Activated effector memory CD4-positive, alpha-beta T cell treated with anti-CD3 and anti-CD28 coated beads, Interleukin-2, amount 50 U/mL, for 16 hours (primary cell): ENCODE results near the gene CAMSAP1.

Experiments used
- DNase-seq: peaks from one replicate; pipeline ENCODE4 v3.0.0-alpha.2; 2020

Gene CAMSAP1

GRCh38 chr9:135787776-135788575 lies 119.4 kb downstream of the CAMSAP1 start:
- no peak for DNase-seq

DNA sequence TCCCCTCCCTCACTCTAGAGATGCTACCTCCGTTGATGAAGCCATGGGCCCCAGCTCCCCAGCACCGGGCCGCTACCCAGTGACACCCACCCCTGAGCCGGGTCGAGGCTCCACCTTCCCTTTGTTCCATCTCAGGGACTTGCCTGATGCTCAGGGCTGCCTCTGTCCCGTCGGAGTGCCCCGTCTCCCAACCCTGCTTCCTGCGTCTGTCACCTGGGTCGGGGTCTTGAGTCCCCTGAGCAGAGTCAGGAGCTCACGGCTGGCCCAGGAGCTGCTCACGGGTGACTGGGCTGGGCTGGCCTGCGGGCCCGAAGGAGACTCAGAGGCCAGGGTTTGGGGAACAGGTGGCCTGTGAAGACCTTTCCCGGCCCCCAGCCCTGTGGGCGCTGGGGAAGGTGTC lies 120.0 kb downstream of the CAMSAP1 start:
- DNase-seq = no peak

DNA sequence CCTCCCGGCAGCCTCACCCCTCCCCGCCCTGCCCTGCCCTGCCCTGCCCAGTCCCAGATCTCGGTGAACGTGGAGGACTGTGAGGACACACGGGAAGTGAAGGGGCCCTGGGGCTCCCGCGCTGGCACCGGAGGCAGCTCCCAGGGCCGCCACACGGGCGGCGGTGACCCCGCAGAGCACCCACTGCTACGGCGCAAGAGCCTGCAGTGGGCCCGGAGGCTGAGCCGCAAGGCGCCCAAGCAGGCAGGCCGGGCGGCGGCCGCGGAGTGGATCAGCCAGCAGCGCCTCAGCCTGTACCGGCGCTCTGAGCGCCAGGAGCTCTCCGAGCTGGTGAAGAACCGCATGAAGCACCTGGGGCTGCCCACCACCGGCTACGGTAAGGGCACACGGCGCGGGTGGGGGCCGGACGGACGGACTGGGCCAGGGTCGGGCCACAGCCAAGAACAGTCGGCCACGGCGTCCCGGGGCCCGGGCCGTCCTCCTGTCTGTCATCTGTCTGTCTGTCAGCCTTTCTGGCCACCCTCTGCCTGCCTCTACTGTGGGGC lies 121.1 kb downstream of the CAMSAP1 start:
- DNase-seq = no peak

DNA sequence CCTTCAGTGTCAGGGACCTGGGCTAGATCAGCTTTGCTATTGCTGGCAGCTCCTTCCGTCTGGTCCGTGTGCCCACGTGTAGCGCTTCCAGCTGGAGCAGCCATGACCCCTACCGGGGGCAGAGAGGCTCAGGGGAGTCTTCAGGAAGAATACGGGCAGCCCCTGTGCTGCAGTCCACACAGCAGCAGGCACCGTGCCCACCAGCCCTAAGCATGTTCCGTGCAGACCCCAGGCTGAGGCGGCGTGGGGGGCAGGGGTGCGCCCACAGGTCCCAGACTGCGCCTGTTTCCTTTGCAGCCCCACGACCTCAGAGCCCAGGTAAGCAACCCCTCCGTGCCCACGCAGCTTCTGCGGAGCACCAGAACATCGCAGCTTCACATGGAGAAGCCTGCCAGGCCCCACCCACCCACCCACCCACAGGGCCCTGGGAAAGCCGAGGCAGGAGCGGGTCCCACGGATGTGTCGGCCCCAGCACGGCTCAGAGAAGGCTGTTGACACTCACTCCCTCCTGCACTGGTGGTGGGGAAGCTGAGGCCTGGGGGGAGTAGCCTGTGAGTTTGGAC lies 122.3 kb downstream of the CAMSAP1 start:
- DNase-seq = no peak

DNA sequence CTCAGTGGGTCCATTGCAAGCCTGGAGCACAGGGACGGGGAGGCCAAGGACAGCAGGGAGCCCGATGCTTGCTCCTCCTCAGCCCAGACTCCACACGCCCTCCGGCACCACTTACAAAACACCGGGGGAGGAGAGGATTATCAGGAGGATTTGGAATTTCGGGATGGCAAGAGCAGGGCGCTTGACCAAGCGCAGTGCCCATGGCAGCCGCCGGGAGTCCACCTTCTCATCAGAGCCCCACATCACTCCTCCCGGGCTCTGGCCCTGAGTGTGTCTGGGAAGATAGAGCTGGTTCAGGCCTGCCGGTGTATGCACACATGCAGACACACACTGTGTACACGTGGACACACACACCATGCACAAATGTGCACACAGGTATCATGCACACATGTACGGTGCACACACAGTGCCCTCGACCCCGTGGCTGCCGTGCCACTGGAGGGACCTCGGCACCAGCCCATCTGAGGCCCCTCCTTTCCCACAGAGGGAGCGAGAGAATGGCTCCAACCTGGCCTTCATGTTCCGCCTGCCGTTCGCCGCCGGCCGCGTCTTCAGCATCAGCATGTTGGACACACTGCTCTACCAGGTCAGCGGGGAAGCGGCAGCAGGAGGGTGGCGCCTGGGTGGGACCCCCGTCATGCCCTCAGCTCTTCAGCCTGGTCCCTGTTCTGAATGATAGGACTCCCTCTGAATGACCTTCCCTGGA lies 123.7 kb downstream of the CAMSAP1 start:
- no peak for DNase-seq

DNA sequence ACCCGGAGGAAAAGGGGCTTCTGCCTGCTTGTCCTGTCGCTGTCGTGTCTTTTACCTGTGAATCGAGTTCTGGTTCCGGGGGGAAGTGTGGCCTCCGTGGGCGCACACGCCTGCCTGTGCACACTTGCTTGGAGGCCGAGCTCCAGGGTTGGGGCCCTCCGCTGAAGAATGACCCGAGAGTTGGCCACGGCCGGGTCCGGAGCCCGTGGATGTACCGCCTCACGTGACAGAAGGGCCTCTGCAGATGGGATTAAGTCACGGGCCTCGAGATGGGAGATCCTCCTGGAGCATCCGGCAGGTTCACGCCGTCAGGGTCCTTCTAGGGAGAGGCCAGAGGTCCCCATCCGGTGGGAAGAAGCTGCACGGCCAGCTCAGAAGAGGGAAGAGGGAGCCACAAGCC lies 124.4 kb downstream of the CAMSAP1 start:
- no peak for DNase-seq

DNA sequence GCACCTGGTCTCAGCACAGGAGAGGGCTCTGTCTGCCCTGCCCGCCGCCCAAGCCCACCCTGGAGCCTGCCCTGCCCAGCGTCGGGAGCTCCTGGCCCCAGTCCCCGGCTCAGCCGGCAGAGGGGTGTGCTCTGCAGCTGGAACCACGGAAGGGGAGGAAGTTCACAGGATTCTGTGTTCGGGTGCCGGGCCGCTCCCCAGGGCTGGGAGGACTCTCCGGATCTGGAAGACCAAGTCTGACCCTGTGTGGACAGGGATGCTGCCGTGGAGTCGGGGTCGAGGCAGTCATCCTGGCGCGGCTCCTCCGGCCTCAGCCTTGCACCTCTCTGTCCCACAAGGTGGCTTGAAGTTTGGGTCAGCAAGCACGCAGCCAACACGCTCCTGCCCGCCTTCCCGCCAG lies 126.7 kb downstream of the CAMSAP1 start:
- no peak for DNase-seq

GRCh38 chr9:135780086-135780485 lies 127.3 kb downstream of the CAMSAP1 start:
- DNase-seq = no peak

GRCh38 chr9:135779571-135779970 lies 127.8 kb downstream of the CAMSAP1 start:
- no peak for DNase-seq

GRCh38 chr9:135778421-135778820 lies 128.9 kb downstream of the CAMSAP1 start:
- DNase-seq = no peak

DNA sequence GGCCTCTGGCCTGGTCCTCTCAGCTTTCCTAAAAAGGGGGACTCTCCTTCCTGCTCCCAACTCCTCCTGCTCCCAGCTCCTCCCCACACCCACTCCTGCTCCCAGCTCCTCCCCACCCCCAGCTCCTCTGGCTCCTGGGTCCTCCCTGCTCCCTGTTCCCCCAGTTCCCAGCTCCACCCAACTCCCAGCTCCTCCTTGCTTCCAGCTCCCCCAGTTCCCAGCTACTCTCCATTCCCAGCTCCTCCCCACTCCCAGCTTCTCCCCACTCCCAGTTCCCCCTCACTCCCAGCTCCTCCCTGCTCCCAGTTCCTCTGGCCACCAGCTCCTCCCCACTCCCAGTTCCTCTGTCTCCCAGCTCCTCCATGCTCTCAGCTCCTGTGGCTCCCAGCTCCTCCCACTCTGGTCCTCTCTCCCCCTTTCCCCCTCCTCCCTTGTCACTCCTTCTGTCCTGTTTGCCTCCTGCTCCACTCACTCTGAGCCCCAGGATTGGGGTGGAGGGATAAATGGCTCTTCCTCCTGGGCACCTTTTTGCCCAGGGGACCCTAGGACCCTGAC lies 129.6 kb downstream of the CAMSAP1 start:
- DNase-seq = no peak

GRCh38 chr9:135776893-135777622 lies 130.3 kb downstream of the CAMSAP1 start:
- no peak for DNase-seq

- no peak for DNase-seq
Measured at GRCh38 chr9:135775911-135776310, 131.4 kb downstream of the CAMSAP1 start.

DNA sequence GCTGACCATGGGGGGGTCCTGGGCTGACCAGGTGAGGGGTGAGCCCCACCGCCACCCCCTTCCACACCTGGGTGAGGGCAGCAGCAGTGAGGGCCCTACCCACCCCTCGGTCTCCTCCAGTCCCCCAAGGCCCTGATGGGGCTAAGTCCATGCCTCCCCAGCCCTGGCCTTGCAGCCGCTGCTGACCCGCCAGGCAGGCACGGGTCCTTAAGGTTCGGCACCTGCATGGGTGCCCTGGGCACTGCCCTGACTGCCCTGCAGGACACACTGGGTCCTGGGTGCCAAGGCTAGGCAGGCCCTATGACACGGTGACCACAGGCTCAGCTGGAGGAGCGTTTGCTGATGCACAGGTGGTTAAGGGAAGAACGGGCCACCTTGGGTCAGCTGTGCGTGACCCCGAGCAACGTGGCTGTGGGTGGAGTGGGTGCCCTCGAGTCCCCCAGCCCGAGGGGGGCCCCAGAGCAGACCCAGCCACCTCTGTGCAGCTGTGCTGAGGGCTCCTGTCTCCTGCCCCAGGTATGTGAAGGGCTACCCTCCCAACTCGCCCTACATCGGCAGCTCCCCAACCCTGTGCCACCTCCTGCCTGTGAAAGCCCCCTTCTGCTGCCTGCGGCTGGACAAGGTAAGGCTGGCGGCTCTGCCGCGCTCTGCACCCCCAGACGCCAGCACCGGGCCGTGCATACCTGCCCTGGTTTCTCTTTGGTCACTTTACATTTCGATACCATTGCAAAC lies 132.4 kb downstream of the CAMSAP1 start:
- DNase-seq = no peak

DNA sequence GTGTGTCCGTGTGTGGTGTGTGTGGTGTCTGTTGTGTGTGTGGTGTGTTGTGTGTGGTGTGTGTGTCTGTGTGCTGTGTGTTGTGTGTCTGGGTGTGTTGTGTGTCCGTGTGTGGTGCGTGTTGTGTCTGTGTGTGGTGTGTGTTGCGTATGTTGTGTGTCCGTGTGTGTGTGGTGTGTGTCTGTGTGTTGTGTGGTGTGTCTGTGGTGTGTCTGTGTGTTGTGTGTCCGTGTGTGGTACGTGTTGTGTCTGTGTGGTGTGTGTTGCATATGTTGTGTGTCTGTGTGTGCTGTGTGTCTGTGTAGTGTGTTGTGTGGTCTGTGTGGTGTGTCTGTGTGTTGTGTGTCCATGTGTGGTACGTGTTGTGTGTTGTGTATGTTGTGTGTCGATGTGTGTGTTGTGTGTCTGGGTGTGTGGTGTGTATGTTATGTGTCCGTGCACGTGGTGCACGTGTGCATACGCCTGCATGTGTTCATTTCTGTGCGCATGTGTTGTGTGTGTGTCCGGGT lies 133.1 kb downstream of the CAMSAP1 start:
- DNase-seq = no peak

DNA sequence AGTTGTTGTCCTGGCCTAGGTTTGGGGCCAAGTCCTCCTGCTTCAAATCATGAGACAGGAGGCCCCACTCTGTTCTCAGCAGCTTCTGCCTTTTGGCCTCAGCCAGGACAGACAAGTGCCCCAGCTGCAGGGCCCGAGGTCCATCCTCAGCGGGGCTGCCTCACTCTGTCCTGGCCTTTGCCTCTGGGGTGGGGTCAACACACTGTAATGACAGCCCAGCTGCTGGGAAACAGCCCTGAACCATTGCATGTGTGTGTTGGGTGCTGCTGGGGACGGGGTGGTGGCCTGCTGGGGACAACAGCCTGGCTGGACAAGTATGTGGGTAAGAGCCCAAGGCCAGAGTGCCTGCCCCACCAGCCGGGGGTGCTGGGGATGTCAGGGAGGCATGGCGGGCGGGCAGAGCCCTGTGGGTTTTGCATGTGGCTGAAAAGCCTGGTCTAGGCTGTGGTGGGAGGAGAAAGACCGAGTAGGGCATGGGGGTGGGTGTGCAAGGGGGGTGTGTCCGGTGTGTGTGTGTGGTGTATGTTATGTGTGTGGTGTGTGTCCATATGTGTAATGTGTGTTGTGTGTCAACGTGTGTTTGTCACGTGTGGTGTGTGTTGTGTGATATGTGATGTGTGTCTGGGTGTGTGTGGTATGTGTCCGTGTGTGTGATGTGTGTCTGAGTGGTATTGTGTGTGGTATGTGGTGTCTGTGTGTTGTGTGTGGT lies 133.7 kb downstream of the CAMSAP1 start:
- no peak for DNase-seq

DNA sequence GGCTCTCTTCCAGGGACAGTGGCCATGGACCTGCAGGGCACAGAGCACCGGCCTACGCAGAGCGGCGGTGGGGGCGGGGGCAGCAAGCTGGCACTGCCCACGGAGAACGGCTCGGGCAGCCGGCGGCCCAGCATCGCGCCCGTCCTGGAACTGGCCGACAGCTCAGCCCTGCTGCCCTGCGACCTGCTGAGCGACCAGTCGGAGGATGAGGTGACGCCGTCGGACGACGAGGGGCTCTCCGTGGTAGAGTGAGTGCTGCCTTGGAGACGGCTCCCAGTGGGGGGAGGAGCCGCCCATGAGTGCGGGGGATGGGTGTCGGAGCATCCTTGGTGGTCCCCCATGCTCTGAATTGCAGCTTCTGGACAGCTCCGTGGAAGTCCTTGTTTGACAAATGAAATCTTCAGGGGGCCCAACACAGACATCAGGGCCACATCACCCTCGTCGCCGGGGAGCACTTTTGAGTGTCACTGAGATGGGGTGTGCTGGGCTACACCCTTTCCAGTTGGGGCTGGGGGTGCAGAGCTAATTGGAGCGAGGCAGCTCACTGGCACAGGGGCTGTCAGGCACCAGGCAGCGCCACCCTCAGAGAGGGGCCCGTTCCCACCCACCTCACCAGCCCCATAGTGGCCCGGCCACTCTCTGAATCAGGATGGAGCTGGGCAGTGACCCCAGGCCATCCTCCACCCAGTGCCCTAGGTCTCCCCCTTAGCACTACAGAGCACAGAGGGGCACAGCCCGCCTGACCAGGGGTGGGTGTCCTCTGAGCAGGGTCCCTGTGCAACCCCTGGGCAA lies 134.4 kb downstream of the CAMSAP1 start:
- DNase-seq = no peak

- DNase-seq = no peak
Measured at GRCh38 chr9:135772056-135772646, 135.2 kb downstream of the CAMSAP1 start.

GRCh38 chr9:135771401-135772051 lies 135.8 kb downstream of the CAMSAP1 start:
- no peak for DNase-seq
